Neuronal stem cell (in vitro differentiated cells): ENCODE data around the gene HOXD4.

Source experiments
- DNase-seq: peaks from one replicate; pipeline ENCODE4 v3.0.0-alpha.2; 2013; ENCODE audit warnings: low spot score
- H2AFZ ChIP-seq: one replicate; pipeline ENCODE4 v1.6.1; 2013; ENCODE audit warnings: mild to moderate bottlenecking, low read length, inconsistent platforms
- H2AK5ac ChIP-seq: 2 replicates; pipeline ENCODE4 v1.6.1; 2013; ENCODE audit warnings: low read depth, mild to moderate bottlenecking, inconsistent platforms, low read length, moderate library complexity, mixed read lengths
- H2BK120ac ChIP-seq: 2 replicates; pipeline ENCODE4 v1.6.1; 2013; ENCODE audit warnings: low read depth, mild to moderate bottlenecking, inconsistent platforms, low read length, moderate library complexity, mixed read lengths
- H2BK12ac ChIP-seq: one replicate; pipeline ENCODE4 v1.6.1; 2013; ENCODE audit warnings: low read length, inconsistent platforms
- H2BK15ac ChIP-seq: 2 replicates; pipeline ENCODE4 v1.6.1; 2013; ENCODE audit warnings: mild to moderate bottlenecking, low read length, inconsistent platforms, mixed read lengths
- H2BK5ac ChIP-seq: one replicate; pipeline ENCODE4 v1.6.1; 2013; ENCODE audit warnings: inconsistent platforms, mild to moderate bottlenecking, low read length, moderate library complexity
- H3K14ac ChIP-seq: one replicate; pipeline ENCODE4 v1.6.1; 2013; ENCODE audit warnings: low read length, inconsistent platforms
- H3K18ac ChIP-seq: 2 replicates; pipeline ENCODE4 v1.6.1; 2013; ENCODE audit warnings: low read length, inconsistent platforms
- H3K23ac ChIP-seq: 2 replicates; pipeline ENCODE4 v1.6.1; 2013; ENCODE audit warnings: low read depth, mild to moderate bottlenecking, mixed read lengths, low read length, inconsistent platforms; ENCODE audit not compliant: poor library complexity
- H3K27ac ChIP-seq: replicated peaks from 3 replicates; pipeline ENCODE4 v1.5.1; 2013; ENCODE audit warnings: low read length, inconsistent platforms
- H3K27me3 ChIP-seq, 3 experiments: 2 replicates each; pipeline ENCODE4 v1.6.1; 2013; ENCODE audit warnings: low read length in 3 of 3, mild to moderate bottlenecking in 2 of 3, inconsistent platforms in 1 of 3, low read depth in 1 of 3, mixed read lengths in 1 of 3, moderate library complexity in 1 of 3; ENCODE audit not compliant: control insufficient read depth in 3 of 3, insufficient read depth in 3 of 3
- H3K36me3 ChIP-seq, 2 donors: replicated peaks in 1 of 2; 2 replicates each; pipeline ENCODE4 v1.6.1; 2013; ENCODE audit warnings: low read length in 2 of 2; ENCODE audit not compliant: control insufficient read depth in 2 of 2, insufficient read depth in 2 of 2
- H3K4ac ChIP-seq: 2 replicates; pipeline ENCODE4 v1.6.1; 2013; ENCODE audit warnings: inconsistent platforms, mild to moderate bottlenecking, low read length, moderate library complexity
- H3K4me1 ChIP-seq, 2 donors: 1 replicate in 1 of 2; 2 replicates in 1 of 2; pipeline ENCODE4 v1.6.1; 2013; ENCODE audit warnings: low read length in 2 of 2, low read depth in 1 of 2; ENCODE audit not compliant: control insufficient read depth in 2 of 2, insufficient read depth in 1 of 2
- H3K4me2 ChIP-seq: one replicate; pipeline ENCODE4 v1.6.1; 2013; ENCODE audit warnings: mild to moderate bottlenecking, low read length, inconsistent platforms; ENCODE audit not compliant: insufficient read depth, poor library complexity, severe bottlenecking
- H3K4me3 ChIP-seq, 2 donors: 2 replicates each; pipeline ENCODE4 v1.5.1; 2013; ENCODE audit warnings: low read length in 2 of 2, mild to moderate bottlenecking in 2 of 2, inconsistent platforms in 1 of 2, moderate library complexity in 1 of 2
- H3K79me1 ChIP-seq: one replicate; pipeline ENCODE4 v1.6.1; 2013; ENCODE audit warnings: low read depth, mild to moderate bottlenecking, inconsistent platforms, low read length, moderate library complexity
- H3K9ac ChIP-seq: one replicate; pipeline ENCODE4 v1.6.1; 2013; ENCODE audit warnings: mild to moderate bottlenecking, low read depth, low read length, inconsistent platforms; ENCODE audit not compliant: poor library complexity
- H3K9me3 ChIP-seq, 2 donors: replicated peaks in 1 of 2; 2 replicates each; pipeline versions ENCODE3 to v1.6.1; 2013; ENCODE audit warnings: low read length in 2 of 2, mild to moderate bottlenecking in 2 of 2, inconsistent platforms in 1 of 2, low read depth in 1 of 2, mixed read lengths in 1 of 2, moderate library complexity in 1 of 2; ENCODE audit not compliant: control insufficient read depth in 2 of 2, insufficient read depth in 1 of 2
- H4K8ac ChIP-seq: one replicate; pipeline ENCODE4 v1.6.1; 2013; ENCODE audit warnings: low read depth, mild to moderate bottlenecking, inconsistent platforms, low read length, moderate library complexity
- H4K91ac ChIP-seq: one replicate; pipeline ENCODE4 v1.6.1; 2013; ENCODE audit warnings: low read length, low read depth, mild to moderate bottlenecking, inconsistent platforms; ENCODE audit not compliant: poor library complexity
- WGBS, 2 donors: extraction: QIAGEN DNeasy Blood & Tissue Kit; methylation state at CpG; one replicate each; pipeline ENCODE4 v1.1.7; 2013; ENCODE audit warnings: missing lambda C conversion rate in 2 of 2, mixed read lengths in 1 of 2; ENCODE audit not compliant: insufficient read length in 2 of 2, insufficient replicate concordance in 1 of 2; ENCODE audit errors: extremely low coverage in 2 of 2; 5-methylcytosine and 5-hydroxymethylcytosine counted together

Gene HOXD4

DNA sequence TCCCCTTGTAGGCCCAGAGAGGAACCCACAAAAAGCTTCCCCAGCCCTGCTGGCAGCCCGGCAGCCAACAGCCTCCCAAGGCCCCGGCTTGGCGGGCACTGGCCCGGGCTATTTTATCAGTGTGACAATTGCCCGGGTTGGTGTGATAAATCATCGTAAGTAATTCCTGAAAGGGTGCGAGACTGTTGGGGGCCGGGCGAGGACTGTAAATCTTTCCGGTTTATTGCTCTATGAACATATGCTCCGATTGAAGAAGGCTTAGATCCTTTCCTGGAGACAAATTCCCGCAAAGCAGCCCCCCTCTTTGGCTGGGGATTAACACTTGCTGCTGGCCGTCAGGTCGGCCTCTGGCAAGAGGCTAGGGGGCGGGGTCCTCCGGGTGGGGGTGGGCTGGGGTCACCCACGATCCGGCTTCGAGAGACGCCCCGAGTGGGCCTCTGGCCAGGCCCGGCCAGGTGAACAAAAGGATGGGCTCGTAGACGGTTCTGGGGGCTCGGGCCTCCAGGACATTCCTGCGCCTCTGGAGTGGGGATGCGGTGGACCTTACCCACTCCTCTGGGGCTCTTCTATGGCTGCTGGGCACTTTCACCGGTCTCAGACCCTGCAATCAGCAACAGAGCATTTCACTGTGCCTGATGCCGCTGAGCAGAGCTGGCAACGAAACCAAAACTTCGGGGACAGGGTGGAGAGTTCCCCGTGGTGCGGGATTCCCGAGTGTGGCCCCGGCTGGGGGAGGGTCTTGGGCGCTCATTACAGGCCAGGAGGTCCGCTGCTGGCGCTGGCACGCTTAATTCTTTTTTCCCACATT lies 7.7 kb downstream of the HOXD4 start:
- Histone ChIP-seq H2BK120ac (no peak overlapping the region), H3K9ac (no peak overlapping the region), H3K36me3 (no peaks in the 10 kb centered on the region), H3K4me3 (no peak overlapping the region), H3K27me3 (peaks cover 73 to 100% (median 98%) of the 10 kb centered on the region in 3 experiments), H2BK5ac (no peak overlapping the region), H3K79me1 (no peaks in the 10 kb centered on the region), H4K91ac (no peak overlapping the region), H2AK5ac (no peak overlapping the region), H4K8ac (no peak overlapping the region), H3K27ac (no peak overlapping the region), H3K4ac (no peak overlapping the region), H3K4me2 (no peak overlapping the region), H3K4me1 (peaks cover 0 to 16% of the 10 kb centered on the region in 2 donors), H3K14ac (no peak overlapping the region), H2BK15ac (no peak overlapping the region), H2AFZ (peak overlapping the region; percentile 82), H3K9me3 (peaks cover 9 to 13% of the 10 kb centered on the region in 2 donors), H3K23ac (peak overlapping the region; percentile 14), H3K18ac (no peak overlapping the region), H2BK12ac (no peak overlapping the region)
- no peak for DNase-seq
- no CpG with 5 or more reads among the region's 39 CpGs for WGBS, 2 donors

DNA sequence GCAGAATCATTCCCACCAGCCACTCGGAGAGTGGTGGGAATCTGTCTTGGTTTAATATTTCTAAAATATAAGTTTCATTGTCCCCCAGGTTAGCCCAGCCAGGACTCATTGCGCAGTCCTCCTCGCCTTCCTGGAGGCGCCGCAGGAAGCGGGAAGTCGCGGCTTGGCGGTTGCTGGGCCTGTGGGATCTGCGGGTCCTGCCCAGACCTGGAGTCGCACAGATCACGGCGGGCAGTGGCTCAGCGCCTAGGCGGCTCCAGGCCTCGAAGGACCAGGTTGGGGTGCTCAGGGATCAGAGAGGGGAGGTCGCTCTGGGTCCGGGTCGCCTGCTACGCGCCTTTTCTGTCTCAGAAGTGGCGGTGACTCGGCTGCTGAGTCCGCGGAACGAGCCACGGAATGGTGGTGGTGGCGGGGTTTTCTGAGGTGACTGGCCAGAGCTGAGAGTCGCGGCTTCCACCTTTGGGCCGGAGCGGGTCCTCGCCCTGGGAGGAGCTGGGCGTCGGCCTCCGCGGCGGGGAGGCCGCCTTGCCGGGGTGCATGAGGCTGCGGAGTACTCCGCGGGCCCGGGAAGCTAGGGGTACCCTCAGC lies 8.4 kb downstream of the HOXD4 start:
- no peak overlapping the region for H3K14ac ChIP-seq
- H2BK5ac ChIP-seq, result no peak overlapping the region
- no peaks in the 10 kb centered on the region for H3K79me1 ChIP-seq
- H3K23ac ChIP-seq, result no peak overlapping the region
- H3K36me3 ChIP-seq, result no peaks in the 10 kb centered on the region
- no peak overlapping the region for H3K9ac ChIP-seq
- H3K4me2 ChIP-seq, result no peak overlapping the region
- H3K18ac ChIP-seq, result peak overlapping the region; percentile 14
- peak overlapping the region; percentile 82 for H2AFZ ChIP-seq
- H2BK120ac ChIP-seq, result no peak overlapping the region
- H4K91ac ChIP-seq, result no peak overlapping the region
- no peak overlapping the region for H2BK12ac ChIP-seq
- no peak for DNase-seq
- H4K8ac ChIP-seq, result no peak overlapping the region
- WGBS, 2 donors, result no CpG with 5 or more reads among the region's 44 CpGs
- H2BK15ac ChIP-seq, result no peak overlapping the region
- H3K4me3 ChIP-seq, result peak overlapping the region in 1 of 2 donors; percentile 20
- H3K9me3 ChIP-seq, result peaks cover 13 to 16% of the 10 kb centered on the region in 2 donors
- H3K4ac ChIP-seq, result no peak overlapping the region
- no peak overlapping the region for H3K27ac ChIP-seq
- peaks cover 0 to 16% of the 10 kb centered on the region in 2 donors for H3K4me1 ChIP-seq
- no peak overlapping the region for H2AK5ac ChIP-seq
- H3K27me3 ChIP-seq, result peaks cover 76 to 100% (median 99%) of the 10 kb centered on the region in 3 experiments

DNA sequence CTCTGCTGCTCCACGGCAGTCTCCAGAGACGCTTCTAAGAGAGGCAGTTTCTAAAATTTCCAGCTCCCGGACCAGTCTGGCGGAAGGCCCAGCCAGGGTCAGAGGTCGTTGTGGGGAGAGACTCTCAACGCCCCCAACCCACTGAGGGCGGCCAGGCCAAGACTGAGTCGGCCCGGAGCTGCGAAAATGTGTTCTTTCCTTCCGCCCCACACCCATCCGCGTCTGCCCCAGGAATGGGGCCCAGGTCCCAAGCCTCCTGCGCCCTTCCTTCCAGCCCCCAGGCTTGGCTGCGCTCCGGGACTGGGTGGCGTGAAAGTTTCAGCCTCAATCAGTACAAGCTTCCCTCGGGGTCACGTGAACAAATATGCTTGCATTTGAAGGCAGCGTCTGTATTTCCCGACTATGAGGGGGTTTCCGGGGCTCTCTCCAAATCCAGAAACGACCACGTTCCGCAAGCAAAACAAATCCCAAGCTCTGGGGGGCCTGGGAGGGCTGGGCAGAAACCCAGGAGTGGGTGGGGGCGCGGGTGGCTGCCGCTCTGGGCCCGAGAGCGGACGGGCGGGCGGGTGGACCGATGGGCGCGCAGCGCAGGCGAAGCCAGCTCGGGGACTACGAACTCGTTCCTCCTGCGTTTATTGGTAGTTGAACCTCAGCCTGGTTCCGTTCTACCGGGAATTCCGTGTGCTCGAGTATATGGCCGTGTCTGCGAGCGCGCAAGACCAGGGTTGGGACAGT lies 9.1 kb downstream of the HOXD4 start:
- Histone ChIP-seq H2BK120ac (no peak overlapping the region), H3K18ac (no peak overlapping the region), H3K4me3 (no peak overlapping the region), H2BK15ac (no peak overlapping the region), H3K79me1 (no peaks in the 10 kb centered on the region), H3K9me3 (peaks cover 13 to 16% of the 10 kb centered on the region in 2 donors), H4K8ac (no peak overlapping the region), H2AK5ac (no peak overlapping the region), H2AFZ (peak overlapping the region; percentile 82), H3K4me1 (peaks cover 0 to 16% of the 10 kb centered on the region in 2 donors), H2BK12ac (no peak overlapping the region), H3K23ac (no peak overlapping the region), H3K4me2 (no peak overlapping the region), H3K14ac (no peak overlapping the region), H2BK5ac (no peak overlapping the region), H4K91ac (no peak overlapping the region), H3K27me3 (peaks cover 80 to 100% (median 99%) of the 10 kb centered on the region in 3 experiments), H3K36me3 (no peaks in the 10 kb centered on the region), H3K27ac (no peak overlapping the region), H3K4ac (no peak overlapping the region), H3K9ac (no peak overlapping the region)
- no CpG with 5 or more reads among the region's 50 CpGs for WGBS, 2 donors
- DNase-seq, result no peak
